ENCODE data around the gene CEP20.

The CEP20 gene

DNA sequence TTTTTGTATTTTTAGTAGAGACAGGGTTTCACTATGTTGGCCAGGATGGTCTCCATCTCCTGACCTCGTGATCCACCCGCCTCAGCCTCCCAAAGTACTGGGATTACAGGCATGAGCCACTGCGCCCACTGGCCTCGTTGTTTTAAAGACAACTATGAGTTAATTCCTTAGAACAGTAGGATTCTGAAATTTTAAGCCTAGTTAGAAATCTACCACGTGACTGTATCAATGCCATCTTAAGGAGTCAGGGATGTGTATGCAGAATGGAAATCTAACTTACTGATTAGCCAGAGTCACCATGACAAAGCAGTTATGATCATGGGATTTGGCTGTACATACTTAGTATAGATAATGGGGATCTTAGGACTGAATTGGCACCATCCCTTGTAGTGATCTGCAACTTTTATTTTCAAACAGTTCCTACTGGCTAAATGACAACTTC is 2.8 kb downstream of the CEP20 start:
- Histone ChIP-seq H3K27ac (no peak overlapping the region), H3K4me3 (ENCODE audit: low read depth, low read length) (no peak overlapping the region), H3K36me3 (replicated peaks) (peaks cover 5% of the 10 kb centered on the region), H3K27me3 (replicated peaks) (no peaks in the 10 kb centered on the region)
- no peak for DNase-seq
- TF ChIP-seq, protein P1, sequence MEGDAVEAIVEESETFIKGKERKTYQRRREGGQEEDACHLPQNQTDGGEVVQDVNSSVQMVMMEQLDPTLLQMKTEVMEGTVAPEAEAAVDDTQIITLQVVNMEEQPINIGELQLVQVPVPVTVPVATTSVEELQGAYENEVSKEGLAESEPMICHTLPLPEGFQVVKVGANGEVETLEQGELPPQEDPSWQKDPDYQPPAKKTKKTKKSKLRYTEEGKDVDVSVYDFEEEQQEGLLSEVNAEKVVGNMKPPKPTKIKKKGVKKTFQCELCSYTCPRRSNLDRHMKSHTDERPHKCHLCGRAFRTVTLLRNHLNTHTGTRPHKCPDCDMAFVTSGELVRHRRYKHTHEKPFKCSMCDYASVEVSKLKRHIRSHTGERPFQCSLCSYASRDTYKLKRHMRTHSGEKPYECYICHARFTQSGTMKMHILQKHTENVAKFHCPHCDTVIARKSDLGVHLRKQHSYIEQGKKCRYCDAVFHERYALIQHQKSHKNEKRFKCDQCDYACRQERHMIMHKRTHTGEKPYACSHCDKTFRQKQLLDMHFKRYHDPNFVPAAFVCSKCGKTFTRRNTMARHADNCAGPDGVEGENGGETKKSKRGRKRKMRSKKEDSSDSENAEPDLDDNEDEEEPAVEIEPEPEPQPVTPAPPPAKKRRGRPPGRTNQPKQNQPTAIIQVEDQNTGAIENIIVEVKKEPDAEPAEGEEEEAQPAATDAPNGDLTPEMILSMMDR (IDR thresholded peaks at IDR 0.05; ENCODE audit: low read depth, low read length, missing control alignments), result no peak
- in situ Hi-C loops (cut with HindIII; ENCODE audit: low pct_ligation_motif_present, low sequenced_read_pairs), result no loop called here

DNA sequence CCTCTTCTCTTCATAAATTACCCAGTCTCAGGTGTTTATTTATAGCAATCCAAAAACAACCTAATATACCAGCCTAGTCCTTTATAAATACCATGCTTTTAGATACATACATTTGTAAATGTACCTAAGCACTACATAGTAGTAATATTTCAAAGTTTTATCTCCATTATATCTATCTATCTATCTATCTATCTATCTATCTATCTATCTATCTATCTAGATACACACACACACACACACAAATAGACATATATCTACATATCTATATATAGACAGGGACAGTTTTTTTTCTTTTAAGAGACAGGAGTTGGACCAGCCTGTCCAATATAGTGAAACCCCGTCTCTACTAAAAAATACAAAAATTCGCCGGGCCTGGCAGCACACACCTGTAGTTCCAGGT is 5.8 kb downstream of the CEP20 start:
- in situ Hi-C loops (cut with HindIII; ENCODE audit: low pct_ligation_motif_present, low sequenced_read_pairs), result no loop called here
- H3K4me3 ChIP-seq (ENCODE audit: low read depth, low read length), result no peak overlapping the region
- peaks cover 7% of the 10 kb centered on the region for H3K36me3 ChIP-seq (replicated peaks)
- no peaks in the 10 kb centered on the region for H3K27me3 ChIP-seq (replicated peaks)
- H3K27ac ChIP-seq, result no peak overlapping the region
- no peak for DNase-seq
- TF ChIP-seq, protein P1 (IDR thresholded peaks at IDR 0.05; ENCODE audit: low read depth, low read length, missing control alignments), result no peak

DNA sequence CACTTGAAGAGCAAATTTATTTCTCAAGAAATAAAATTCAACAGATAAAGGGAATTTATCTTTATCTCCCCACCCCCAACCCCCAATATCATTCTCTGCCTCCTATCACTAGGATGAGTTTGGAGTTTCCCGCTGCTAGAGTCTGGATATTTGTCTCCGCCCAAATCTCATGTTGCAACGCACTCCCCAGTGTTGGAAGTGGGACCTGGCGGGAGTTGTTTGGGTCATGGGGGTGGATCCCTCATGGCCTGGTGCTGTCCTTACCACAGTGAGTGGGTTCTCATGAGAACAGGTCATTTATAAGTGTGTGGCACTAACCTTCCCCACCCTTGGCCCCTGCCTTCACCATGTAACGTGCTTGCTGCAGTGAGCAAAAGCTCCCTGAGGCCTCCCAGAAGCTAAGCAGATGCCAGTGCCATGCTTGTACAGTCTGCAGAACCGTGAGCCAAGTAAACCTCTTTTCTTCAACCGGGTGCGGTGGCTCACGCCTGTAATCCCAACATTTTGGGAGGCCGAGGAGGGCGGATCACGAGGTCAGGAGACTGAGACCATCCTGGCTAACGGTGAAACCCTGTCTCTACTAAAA is 6.5 kb downstream of the CEP20 start:
- Histone ChIP-seq H3K36me3 (replicated peaks) (peaks cover 7% of the 10 kb centered on the region), H3K27ac (no peak overlapping the region), H3K27me3 (replicated peaks) (no peaks in the 10 kb centered on the region), H3K4me3 (ENCODE audit: low read depth, low read length) (no peak overlapping the region)
- DNase-seq, result no peak
- TF ChIP-seq, protein P1 (IDR thresholded peaks at IDR 0.05; ENCODE audit: low read depth, low read length, missing control alignments), result no peak
- in situ Hi-C loops (cut with HindIII; ENCODE audit: low pct_ligation_motif_present, low sequenced_read_pairs), result no loop called here

DNA sequence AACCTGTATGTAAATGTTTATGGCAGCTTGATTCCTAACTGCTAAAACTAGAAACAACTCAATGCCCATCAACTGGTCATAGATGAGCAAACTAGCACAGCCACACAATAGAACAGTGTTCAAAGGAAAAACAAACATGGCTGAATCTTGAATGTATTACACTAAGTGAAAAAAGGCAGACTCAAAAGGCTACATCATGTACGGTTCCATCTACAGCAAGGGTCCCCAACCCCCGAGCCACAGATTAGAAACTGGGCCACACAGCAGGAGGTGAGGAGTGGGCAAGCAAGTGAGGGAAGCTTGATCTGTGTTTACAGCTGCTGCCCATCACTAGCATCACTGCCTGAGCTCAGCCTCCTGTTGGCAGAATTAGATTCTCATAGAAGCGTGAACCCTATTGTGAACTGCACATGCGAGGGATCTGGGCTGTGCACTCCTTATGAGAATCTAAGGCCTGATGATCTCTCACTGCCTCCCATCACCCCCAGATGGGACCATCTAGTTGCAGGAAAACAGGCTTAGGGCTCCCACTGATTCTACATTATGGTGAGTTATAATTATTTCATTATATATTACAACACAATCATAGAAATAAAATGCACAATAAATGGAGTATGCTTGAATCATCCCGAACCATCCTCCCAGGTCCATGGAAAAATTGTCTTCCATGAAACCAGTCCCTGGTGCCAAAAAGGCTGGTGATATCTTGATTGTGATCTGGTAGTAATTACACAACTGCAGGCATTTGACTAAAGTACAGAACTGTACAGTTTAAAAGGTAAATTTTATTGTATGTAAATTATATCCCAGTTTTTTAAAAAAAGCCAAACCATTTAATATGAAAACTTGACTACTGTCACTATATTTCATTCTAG is 7.7 kb downstream of the CEP20 start:
- Histone ChIP-seq H3K27me3 (replicated peaks) (no peaks in the 10 kb centered on the region), H3K27ac (no peak overlapping the region), H3K36me3 (replicated peaks) (peaks cover 7% of the 10 kb centered on the region), H3K4me3 (ENCODE audit: low read depth, low read length) (no peak overlapping the region)
- DNase-seq, result no peak
- TF ChIP-seq, protein P1 (IDR thresholded peaks at IDR 0.05; ENCODE audit: low read depth, low read length, missing control alignments), result no peak
- in situ Hi-C loops (cut with HindIII; ENCODE audit: low pct_ligation_motif_present, low sequenced_read_pairs), result no loop called here

DNA sequence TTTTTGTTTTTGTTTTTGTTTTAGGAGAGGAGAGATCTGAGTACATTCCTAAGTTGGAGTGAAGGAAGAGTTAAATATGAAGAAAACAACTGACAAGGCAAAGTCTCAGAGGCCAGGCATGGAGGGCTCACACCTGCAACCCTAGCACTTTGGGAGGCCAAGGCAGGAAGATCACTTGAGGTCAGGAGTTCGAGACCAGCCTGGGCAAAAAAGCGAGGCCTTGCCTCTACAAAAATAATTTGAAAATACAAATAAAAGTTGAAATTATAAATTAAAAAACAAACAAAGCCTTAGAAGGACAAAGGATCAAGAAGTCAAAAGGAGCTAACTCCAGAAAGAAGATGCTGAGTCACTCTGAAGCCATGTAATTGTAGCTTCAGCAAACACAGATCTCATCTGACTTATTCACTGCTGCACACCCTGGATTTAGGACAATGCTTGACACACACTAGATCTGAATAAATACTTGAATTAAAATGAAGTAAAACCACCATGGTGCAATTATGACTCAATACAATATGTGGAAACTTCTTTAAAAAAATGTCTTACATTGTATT is 9.1 kb downstream of the CEP20 start:
- Histone ChIP-seq H3K36me3 (replicated peaks) (peaks cover 7% of the 10 kb centered on the region), H3K4me3 (ENCODE audit: low read depth, low read length) (no peak overlapping the region), H3K27ac (peak overlapping the region; percentile 31), H3K27me3 (replicated peaks) (no peaks in the 10 kb centered on the region)
- peak; percentile 66 for DNase-seq
- TF ChIP-seq, protein P1 (IDR thresholded peaks at IDR 0.05; ENCODE audit: low read depth, low read length, missing control alignments), result no peak
- in situ Hi-C loops (cut with HindIII; ENCODE audit: low pct_ligation_motif_present, low sequenced_read_pairs), result no loop called here

Measured in brain microvascular endothelial cell (primary cell).